Measurements from ENCODE around the gene SORCS3. TPM values are rescaled to one million over a fixed set of nuclear protein-coding genes. Genes with fewer than 3 reads are reported as not detected.

SORCS3 gene
- total RNA-seq, 1 donor from 2014 or later, result not detected

DNA sequence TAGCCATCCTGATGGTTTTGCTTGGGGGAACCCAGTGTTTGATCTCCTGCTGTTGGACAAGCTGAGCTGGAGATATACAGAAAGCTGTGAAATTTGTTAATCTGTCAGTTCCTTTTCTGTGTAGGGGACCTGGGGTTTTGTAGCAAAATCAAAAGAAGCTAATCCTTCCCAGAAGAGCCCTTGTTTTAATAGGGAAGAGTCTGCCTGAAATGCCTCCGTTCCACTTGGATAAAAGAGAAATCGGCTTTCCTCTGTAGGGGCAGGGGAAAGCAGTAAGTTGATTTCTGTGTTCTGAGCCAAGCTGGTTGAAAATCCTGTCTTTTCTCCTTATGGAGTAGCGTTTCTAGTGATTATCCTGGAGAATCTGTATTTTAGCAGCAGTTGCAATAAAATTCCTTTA lies 472.6 kb downstream of the SORCS3 start:
- TF ChIP-seq CTCF (IDR thresholded peaks at IDR 0.05), result no peak
- no peak overlapping the region for H3K4me3 Mint-ChIP-seq (ENCODE audit: unreplicated experiment)
- no peaks in the 10 kb centered on the region for H3K27me3 Mint-ChIP-seq (ENCODE audit: low read depth)
- DNase-seq (ENCODE audit: low spot score), result no peak
- no peaks in the 10 kb centered on the region for H3K4me1 Mint-ChIP-seq (ENCODE audit: low read depth)
- H3K9me3 Mint-ChIP-seq (ENCODE audit: low read depth), result peaks cover 15% of the 10 kb centered on the region
- no peaks in the 10 kb centered on the region for H3K36me3 Mint-ChIP-seq (ENCODE audit: low read depth)
- no peak overlapping the region for H3K27ac Mint-ChIP-seq (ENCODE audit: unreplicated experiment)

- H3K36me3 Mint-ChIP-seq (ENCODE audit: low read depth), result no peaks in the 10 kb centered on the region
- H3K4me3 Mint-ChIP-seq (ENCODE audit: unreplicated experiment), result no peak overlapping the region
- DNase-seq (ENCODE audit: low spot score), result no peak
- H3K9me3 Mint-ChIP-seq (ENCODE audit: low read depth), result peaks cover 12% of the 10 kb centered on the region
- H3K27ac Mint-ChIP-seq (ENCODE audit: unreplicated experiment), result no peak overlapping the region
- no peaks in the 10 kb centered on the region for H3K4me1 Mint-ChIP-seq (ENCODE audit: low read depth)
- H3K27me3 Mint-ChIP-seq (ENCODE audit: low read depth), result no peaks in the 10 kb centered on the region
- TF ChIP-seq CTCF (IDR thresholded peaks at IDR 0.05), result no peak
These were observed 480.7 kb downstream of the SORCS3 start for GRCh38 chr10:105121743-105122142.

GRCh38 chr10:105128111-105128510 lies 487.0 kb downstream of the SORCS3 start:
- TF ChIP-seq CTCF (IDR thresholded peaks at IDR 0.05), result no peak
- no peaks in the 10 kb centered on the region for H3K27me3 Mint-ChIP-seq (ENCODE audit: low read depth)
- no peaks in the 10 kb centered on the region for H3K9me3 Mint-ChIP-seq (ENCODE audit: low read depth)

DNA sequence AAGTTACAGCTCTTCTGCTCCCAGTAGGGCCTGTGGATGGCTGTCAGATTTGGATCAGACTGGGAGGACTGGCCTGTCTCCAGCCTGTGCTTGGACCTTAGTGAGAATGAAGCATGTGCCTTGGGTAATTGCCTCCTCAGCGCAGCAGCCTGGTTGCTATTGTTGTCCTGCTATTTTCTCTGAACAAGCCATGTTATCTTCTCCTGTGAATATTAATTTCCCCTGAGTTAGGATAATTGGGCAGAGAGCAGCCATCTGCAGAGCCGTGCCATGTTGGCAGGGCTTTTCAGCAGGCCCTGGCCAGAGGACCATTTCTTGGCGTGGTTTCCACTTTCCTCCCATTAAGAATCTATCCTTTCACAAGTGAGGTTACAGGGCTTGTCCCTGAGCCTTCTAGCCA lies 497.3 kb downstream of the SORCS3 start:
- Mint-ChIP-seq H3K27ac (ENCODE audit: unreplicated experiment) (no peak overlapping the region), H3K36me3 (ENCODE audit: low read depth) (no peaks in the 10 kb centered on the region), H3K27me3 (ENCODE audit: low read depth) (no peaks in the 10 kb centered on the region), H3K4me3 (ENCODE audit: unreplicated experiment) (no peak overlapping the region), H3K9me3 (ENCODE audit: low read depth) (no peaks in the 10 kb centered on the region), H3K4me1 (ENCODE audit: low read depth) (no peaks in the 10 kb centered on the region)
- DNase-seq (ENCODE audit: low spot score), result no peak
- no peak for TF ChIP-seq CTCF (IDR thresholded peaks at IDR 0.05)

More at GRCh38 chr10:105128111-105128510, 487.0 kb downstream of the SORCS3 start:
- no peak overlapping the region for H3K4me3 Mint-ChIP-seq (ENCODE audit: unreplicated experiment)
- no peak for DNase-seq (ENCODE audit: low spot score)
- H3K4me1 Mint-ChIP-seq (ENCODE audit: low read depth), result no peaks in the 10 kb centered on the region
- no peak overlapping the region for H3K27ac Mint-ChIP-seq (ENCODE audit: unreplicated experiment)
- no peaks in the 10 kb centered on the region for H3K36me3 Mint-ChIP-seq (ENCODE audit: low read depth)

- Mint-ChIP-seq H3K4me3 (ENCODE audit: unreplicated experiment) (no peak overlapping the region), H3K27ac (ENCODE audit: unreplicated experiment) (no peak overlapping the region), H3K4me1 (ENCODE audit: low read depth) (no peaks in the 10 kb centered on the region), H3K9me3 (ENCODE audit: low read depth) (no peaks in the 10 kb centered on the region), H3K27me3 (ENCODE audit: low read depth) (no peaks in the 10 kb centered on the region), H3K36me3 (ENCODE audit: low read depth) (no peaks in the 10 kb centered on the region)
- no peak for DNase-seq (ENCODE audit: low spot score)
- no peak for TF ChIP-seq CTCF (IDR thresholded peaks at IDR 0.05)
These were observed 498.3 kb downstream of the SORCS3 start for GRCh38 chr10:105139363-105139896.
